Measurements from ENCODE around the gene TMEM163. TPM values are rescaled to one million over a fixed set of nuclear protein-coding genes. Genes with fewer than 3 reads are reported as not detected.

Gene TMEM163
- total RNA-seq, 2 experiments from 2014 or later: 0.14 to 0.19 TPM

GRCh38 chr2:134694411-134694810 lies 24.4 kb downstream of the TMEM163 start:
- H3K27ac Mint-ChIP-seq: no peak overlapping the region
- no peaks in the 10 kb centered on the region for H3K36me3 Mint-ChIP-seq
- POLR2A ChIA-PET: no interaction called here
- DNase-seq (no peak), ATAC-seq (ENCODE audit: low read depth) (no peak)
- H3K9me3 Mint-ChIP-seq: no peaks in the 10 kb centered on the region
- H3K4me1 Mint-ChIP-seq: no peaks in the 10 kb centered on the region
- no peak overlapping the region for H3K4me3 Mint-ChIP-seq
- peaks cover 37% of the 10 kb centered on the region for H3K27me3 Mint-ChIP-seq

- Mint-ChIP-seq H3K4me1 (no peaks in the 10 kb centered on the region), H3K9me3 (no peaks in the 10 kb centered on the region)
Observed at GRCh38 chr2:134693359-134694330, 25.2 kb downstream of the TMEM163 start.

GRCh38 chr2:134692499-134692898 lies 26.3 kb downstream of the TMEM163 start:
- DNase-seq (no peak), ATAC-seq (ENCODE audit: low read depth) (no peak)
- no peak overlapping the region for H3K4me3 Mint-ChIP-seq
- POLR2A ChIA-PET: no interaction called here
- peaks cover 25% of the 10 kb centered on the region for H3K27me3 Mint-ChIP-seq
- H3K4me1 Mint-ChIP-seq: no peaks in the 10 kb centered on the region
- no peaks in the 10 kb centered on the region for H3K36me3 Mint-ChIP-seq
- H3K27ac Mint-ChIP-seq: no peak overlapping the region
- no peaks in the 10 kb centered on the region for H3K9me3 Mint-ChIP-seq

More at GRCh38 chr2:134693359-134694330, 25.2 kb downstream of the TMEM163 start:
- DNase-seq: no peak
- H3K27me3 Mint-ChIP-seq: peaks cover 32% of the 10 kb centered on the region
- H3K4me3 Mint-ChIP-seq: no peak overlapping the region
- H3K27ac Mint-ChIP-seq: no peak overlapping the region
- POLR2A ChIA-PET: no interaction called here
- no peak for ATAC-seq (ENCODE audit: low read depth)
- H3K36me3 Mint-ChIP-seq: no peaks in the 10 kb centered on the region

- H3K36me3 Mint-ChIP-seq: no peaks in the 10 kb centered on the region
- POLR2A ChIA-PET: no interaction called here
- H3K27me3 Mint-ChIP-seq: peaks cover 19% of the 10 kb centered on the region
- DNase-seq (no peak), ATAC-seq (ENCODE audit: low read depth) (no peak)
- H3K9me3 Mint-ChIP-seq: no peaks in the 10 kb centered on the region
- no peak overlapping the region for H3K27ac Mint-ChIP-seq
- H3K4me3 Mint-ChIP-seq: no peak overlapping the region
- no peaks in the 10 kb centered on the region for H3K4me1 Mint-ChIP-seq
Observed at GRCh38 chr2:134690629-134691215, 28.1 kb downstream of the TMEM163 start.

GRCh38 chr2:134689315-134689714 lies 29.5 kb downstream of the TMEM163 start:
- Mint-ChIP-seq H3K27ac (no peak overlapping the region), H3K4me3 (no peak overlapping the region)
- POLR2A ChIA-PET: no interaction called here

GRCh38 chr2:134685967-134686366 lies 32.8 kb downstream of the TMEM163 start:
- no peak overlapping the region for H3K27ac Mint-ChIP-seq

More at GRCh38 chr2:134689315-134689714, 29.5 kb downstream of the TMEM163 start:
- ATAC-seq (ENCODE audit: low read depth) (no peak), DNase-seq (no peak)
- H3K27me3 Mint-ChIP-seq: peaks cover 14% of the 10 kb centered on the region
- no peaks in the 10 kb centered on the region for H3K4me1 Mint-ChIP-seq
- no peaks in the 10 kb centered on the region for H3K9me3 Mint-ChIP-seq
- H3K36me3 Mint-ChIP-seq: no peaks in the 10 kb centered on the region

GRCh38 chr2:134683561-134684112 lies 35.2 kb downstream of the TMEM163 start:
- Mint-ChIP-seq H3K4me3 (no peak overlapping the region), H3K27ac (no peak overlapping the region), H3K36me3 (peaks cover 4% of the 10 kb centered on the region), H3K9me3 (no peaks in the 10 kb centered on the region), H3K4me1 (peaks cover 16% of the 10 kb centered on the region), H3K27me3 (peaks cover 29% of the 10 kb centered on the region)
- no peak for DNase-seq
- POLR2A ChIA-PET: no interaction called here
- ATAC-seq (ENCODE audit: low read depth): no peak

More at GRCh38 chr2:134685967-134686366, 32.8 kb downstream of the TMEM163 start:
- DNase-seq (no peak), ATAC-seq (ENCODE audit: low read depth) (no peak)
- Mint-ChIP-seq H3K36me3 (peaks cover 4% of the 10 kb centered on the region), H3K4me3 (no peak overlapping the region), H3K4me1 (no peaks in the 10 kb centered on the region), H3K27me3 (peaks cover 22% of the 10 kb centered on the region), H3K9me3 (no peaks in the 10 kb centered on the region)
- POLR2A ChIA-PET: no interaction called here

- POLR2A ChIA-PET: no interaction called here
- Mint-ChIP-seq H3K9me3 (no peaks in the 10 kb centered on the region), H3K36me3 (peaks cover 4% of the 10 kb centered on the region), H3K27me3 (peaks cover 30% of the 10 kb centered on the region), H3K27ac (no peak overlapping the region), H3K4me1 (peaks cover 17% of the 10 kb centered on the region), H3K4me3 (no peak overlapping the region)
- DNase-seq: no peak
- no peak for ATAC-seq (ENCODE audit: low read depth)
Observed at GRCh38 chr2:134682726-134683125, 36.1 kb downstream of the TMEM163 start.

- peaks cover 28% of the 10 kb centered on the region for H3K4me1 Mint-ChIP-seq
- DNase-seq (no peak), ATAC-seq (ENCODE audit: low read depth) (no peak)
- no peaks in the 10 kb centered on the region for H3K9me3 Mint-ChIP-seq
- no peak overlapping the region for H3K27ac Mint-ChIP-seq
- peaks cover 7% of the 10 kb centered on the region for H3K36me3 Mint-ChIP-seq
- no peak overlapping the region for H3K4me3 Mint-ChIP-seq
- POLR2A ChIA-PET: no interaction called here
- peaks cover 39% of the 10 kb centered on the region for H3K27me3 Mint-ChIP-seq
Observed at GRCh38 chr2:134681201-134681600, 37.6 kb downstream of the TMEM163 start.

- DNase-seq (peak; percentile 33), ATAC-seq (ENCODE audit: low read depth) (peak; percentile 87)
- Mint-ChIP-seq H3K9me3 (no peaks in the 10 kb centered on the region), H3K27me3 (peaks cover 44% of the 10 kb centered on the region), H3K4me1 (peaks cover 28% of the 10 kb centered on the region), H3K27ac (no peak overlapping the region), H3K4me3 (peak overlapping the region; percentile 47), H3K36me3 (peaks cover 7% of the 10 kb centered on the region)
- POLR2A ChIA-PET: interaction anchor here (1.1 to 2.0 kb wide), 2 partner anchors 9 to 11 kb away, joined by 3 to 7 read pairs; no protein-coding TSS in a partner anchor
Observed at GRCh38 chr2:134679745-134680144, 39.1 kb downstream of the TMEM163 start.

GRCh38 chr2:134679294-134679693 lies 39.5 kb downstream of the TMEM163 start:
- peaks cover 47% of the 10 kb centered on the region for H3K27me3 Mint-ChIP-seq
- H3K27ac Mint-ChIP-seq: no peak overlapping the region
- H3K4me3 Mint-ChIP-seq: peak overlapping the region; percentile 16
- ATAC-seq (ENCODE audit: low read depth) (no peak), DNase-seq (no peak)
- peaks cover 28% of the 10 kb centered on the region for H3K4me1 Mint-ChIP-seq
- H3K36me3 Mint-ChIP-seq: peaks cover 7% of the 10 kb centered on the region
- H3K9me3 Mint-ChIP-seq: no peaks in the 10 kb centered on the region
- POLR2A ChIA-PET: interaction anchor here (1.1 to 2.0 kb wide), 2 partner anchors 9 to 11 kb away, joined by 3 to 7 read pairs; no protein-coding TSS in a partner anchor

GRCh38 chr2:134677856-134678756 lies 40.7 kb downstream of the TMEM163 start:
- DNase-seq (no peak), ATAC-seq (ENCODE audit: low read depth) (no peak)
- POLR2A ChIA-PET: interaction anchor here (1.5 to 2.0 kb wide), 2 partner anchors 9 to 10 kb away, joined by 3 to 7 read pairs; no protein-coding TSS in a partner anchor
- H3K27ac Mint-ChIP-seq: no peak overlapping the region
- peaks cover 7% of the 10 kb centered on the region for H3K36me3 Mint-ChIP-seq
- peaks cover 28% of the 10 kb centered on the region for H3K4me1 Mint-ChIP-seq
- H3K4me3 Mint-ChIP-seq: no peak overlapping the region
- peaks cover 51% of the 10 kb centered on the region for H3K27me3 Mint-ChIP-seq
- no peaks in the 10 kb centered on the region for H3K9me3 Mint-ChIP-seq
